SK-N-SH treated with all-trans-retinoic acid at 6 μM for 48 hours (cell line): ENCODE measurements around the gene JDP2.

Experiments
- ATAC-seq: fragments of 200-7000 bp; cut with Tn5 transposase; 3 replicates; pipeline ENCODE4 v1.9.1; 2020; ENCODE audit warnings: mild to moderate bottlenecking, moderate library complexity
- ARNTL ChIP-seq: fragments of 450-650 bp; formaldehyde crosslinking; IDR thresholded peaks from 2 replicates; pipeline ENCODE4 v1.5.0; 2020; ENCODE audit warnings: low read depth, mild to moderate bottlenecking, moderate library complexity, borderline replicate concordance
- CREB5 ChIP-seq: fragments of 250-450 bp; sonication (Bioruptor Pico); IDR thresholded peaks from 2 replicates; pipeline ENCODE4 v1.5.1; 2020; ENCODE audit warnings: low read depth, mild to moderate bottlenecking, moderate library complexity
- CSDC2 ChIP-seq: fragments of 250-450 bp; sonication (Bioruptor Pico); IDR thresholded peaks from 2 replicates; pipeline ENCODE4 v1.5.0; 2020; ENCODE audit warnings: mild to moderate bottlenecking, moderate library complexity
- CSRNP3 ChIP-seq: fragments of 250-450 bp; sonication (Bioruptor Pico); IDR thresholded peaks from 2 replicates; pipeline ENCODE4 v1.5.1; 2021; ENCODE audit warnings: mild to moderate bottlenecking, moderate library complexity
- ESRRG ChIP-seq: fragments of 250-450 bp; sonication (Bioruptor Pico); IDR thresholded peaks from 2 replicates; pipeline ENCODE4 v1.6.1; 2021; ENCODE audit warnings: mild to moderate bottlenecking
- GLIS3 ChIP-seq: fragments of 250-450 bp; sonication (Bioruptor Pico); IDR thresholded peaks from 2 replicates; pipeline ENCODE4 v1.5.0; 2020; ENCODE audit warnings: mild to moderate bottlenecking, moderate library complexity
- ISL1 ChIP-seq: fragments of 250-450 bp; sonication (Bioruptor Pico); IDR thresholded peaks from 2 replicates; pipeline ENCODE4 v2.1.2; 2022; ENCODE audit warnings: mild to moderate bottlenecking, moderate library complexity
- OSR1 ChIP-seq: fragments of 250-450 bp; sonication (Bioruptor Pico); IDR thresholded peaks from 2 replicates; pipeline ENCODE4 v1.8.0; 2022; ENCODE audit warnings: moderate library complexity, mild to moderate bottlenecking, inconsistent platforms
- PATZ1 ChIP-seq: fragments of 250-450 bp; sonication (Bioruptor Pico); IDR thresholded peaks from 2 replicates; pipeline ENCODE4 v1.8.0; 2020; ENCODE audit warnings: mild to moderate bottlenecking, moderate library complexity, borderline replicate concordance
- POU6F1 ChIP-seq: fragments of 250-450 bp; sonication (Bioruptor Pico); IDR thresholded peaks from 2 replicates; pipeline ENCODE4 v1.8.0; 2021; ENCODE audit warnings: low read depth, mild to moderate bottlenecking, moderate library complexity, borderline replicate concordance
- PPARA ChIP-seq: fragments of 250-450 bp; sonication (Bioruptor Pico); IDR thresholded peaks from 2 replicates; pipeline ENCODE4 v1.5.0; 2020; ENCODE audit warnings: mild to moderate bottlenecking, borderline replicate concordance
- RARB ChIP-seq: fragments of 250-450 bp; sonication (Bioruptor Pico); IDR thresholded peaks from 2 replicates; pipeline ENCODE4 v1.8.0; 2021; ENCODE audit warnings: mild to moderate bottlenecking, moderate library complexity
- SNAI2 ChIP-seq: fragments of 250-450 bp; sonication (Bioruptor Pico); IDR thresholded peaks from 2 replicates; pipeline ENCODE4 v1.5.0; 2020; ENCODE audit warnings: mild to moderate bottlenecking, moderate library complexity
- TCF4 ChIP-seq: fragments of 250-450 bp; sonication (Bioruptor Pico); IDR thresholded peaks from 2 replicates; pipeline ENCODE4 v1.8.0; 2021; ENCODE audit warnings: mild to moderate bottlenecking, moderate library complexity, borderline replicate concordance
- TOX ChIP-seq: fragments of 250-450 bp; sonication (Bioruptor Pico); IDR thresholded peaks from 2 replicates; pipeline ENCODE4 v1.8.0; 2021; ENCODE audit warnings: mild to moderate bottlenecking, moderate library complexity, borderline replicate concordance
- TSHZ2 ChIP-seq: fragments of 250-450 bp; sonication (Bioruptor Pico); IDR thresholded peaks from 2 replicates; pipeline ENCODE4 v1.5.0; 2020; ENCODE audit warnings: mild to moderate bottlenecking, moderate library complexity
- ZFP3 ChIP-seq: fragments of 250-450 bp; sonication (Bioruptor Pico); IDR thresholded peaks from 2 replicates; pipeline ENCODE4 v1.5.0; 2020; ENCODE audit warnings: mild to moderate bottlenecking, moderate library complexity
- ZNF565 ChIP-seq: fragments of 450-650 bp; formaldehyde crosslinking; conservative IDR thresholded peaks from 2 replicates; pipeline ENCODE4 v1.5.0; 2020; ENCODE audit warnings: low read depth, mild to moderate bottlenecking, moderate library complexity
- ZNF70 ChIP-seq: fragments of 450-650 bp; formaldehyde crosslinking; IDR thresholded peaks from 2 replicates; pipeline ENCODE4 v1.5.0; 2020; ENCODE audit warnings: mild to moderate bottlenecking, moderate library complexity
- ZNF8 ChIP-seq: fragments of 450-650 bp; formaldehyde crosslinking; IDR thresholded peaks from 2 replicates; pipeline ENCODE4 v1.5.0; 2020; ENCODE audit warnings: mild to moderate bottlenecking, moderate library complexity

JDP2 gene

GRCh38 chr14:75495399-75495798 lies 67.6 kb downstream of the JDP2 start:
- TF ChIP-seq ISL1 (CRISPR knock-in tag) = no peak
- TF ChIP-seq ESRRG (CRISPR knock-in tag) = no peak
- TF ChIP-seq GLIS3 (CRISPR knock-in tag) = no peak
- no peak for TF ChIP-seq OSR1 (CRISPR knock-in tag)
- no peak for TF ChIP-seq TOX (CRISPR knock-in tag)
- no peak for TF ChIP-seq CSDC2 (CRISPR knock-in tag)
- no peak for TF ChIP-seq CREB5 (CRISPR knock-in tag)
- TF ChIP-seq ZNF565 (CRISPR knock-in tag) = no peak
- TF ChIP-seq ZNF8 (CRISPR knock-in tag) = no peak
- TF ChIP-seq CSRNP3 (CRISPR knock-in tag) = no peak
- no peak for TF ChIP-seq TCF4 (CRISPR knock-in tag)
- TF ChIP-seq PATZ1 (CRISPR knock-in tag) = no peak
- no peak for ATAC-seq

- ATAC-seq = no peak
- TF ChIP-seq POU6F1 (no peak), ZFP3 (CRISPR knock-in tag) (no peak), CSRNP3 (CRISPR knock-in tag) (no peak), ZNF70 (no peak), ESRRG (CRISPR knock-in tag) (no peak), TOX (CRISPR knock-in tag) (no peak), OSR1 (CRISPR knock-in tag) (no peak), RARB (CRISPR knock-in tag) (no peak), SNAI2 (CRISPR knock-in tag) (no peak), CREB5 (CRISPR knock-in tag) (no peak), PPARA (CRISPR knock-in tag) (no peak), GLIS3 (CRISPR knock-in tag) (no peak), TSHZ2 (no peak), ARNTL (CRISPR knock-in tag) (no peak), ISL1 (CRISPR knock-in tag) (no peak)
Observed at GRCh38 chr14:75495882-75496281, 68.1 kb downstream of the JDP2 start.
